Endothelial cell (in vitro differentiated cells): ENCODE results near the gene RALGAPB. TPM values are rescaled to one million over a fixed set of nuclear protein-coding genes. Genes with fewer than 3 reads are reported as not detected.

Experiments
- DNase-seq: peaks from one replicate; pipeline ENCODE4 v3.0.0; 2021; ENCODE audit warnings: low spot score
- H3K27ac Mint-ChIP-seq: one replicate; pipeline ENCODE4 v1.8.0; 2021; ENCODE audit warnings: mixed read lengths, inconsistent platforms; ENCODE audit not compliant: unreplicated experiment
- H3K27me3 Mint-ChIP-seq: one replicate; pipeline ENCODE4 v1.8.0; 2021; ENCODE audit warnings: mild to moderate bottlenecking, moderate library complexity, mixed read lengths, inconsistent platforms; ENCODE audit not compliant: unreplicated experiment
- H3K36me3 Mint-ChIP-seq: one replicate; pipeline ENCODE4 v1.8.0; 2021; ENCODE audit warnings: mild to moderate bottlenecking, low read depth, mixed read lengths, inconsistent platforms; ENCODE audit not compliant: unreplicated experiment
- H3K4me1 Mint-ChIP-seq: one replicate; pipeline ENCODE4 v1.8.0; 2021; ENCODE audit warnings: mild to moderate bottlenecking, mixed read lengths, inconsistent platforms; ENCODE audit not compliant: unreplicated experiment
- H3K4me3 Mint-ChIP-seq: one replicate; pipeline ENCODE4 v1.8.0; 2021; ENCODE audit warnings: mild to moderate bottlenecking, mixed read lengths, inconsistent platforms; ENCODE audit not compliant: unreplicated experiment
- H3K9me3 Mint-ChIP-seq: one replicate; pipeline ENCODE4 v1.8.0; 2021; ENCODE audit warnings: mixed read lengths, inconsistent platforms; ENCODE audit not compliant: unreplicated experiment
- long read RNA-seq: library from polyadenylated mRNA; unstranded; transcript quantifications from one replicate; pipeline ENCODE4 v2.0.0, GENCODE V29; 2020; ENCODE audit not compliant: unreplicated experiment
- total RNA-seq: library from RNA; stranded (reverse); fragmentation: NEBNext Ultra II Directional; extraction: Animal tissue kit (Norgen Biotek cat#: 25700); gene quantifications from one replicate; pipeline ENCODE4 v1.2.1, GENCODE V29; 2021; ENCODE audit not compliant: unreplicated experiment
- TF ChIP-seq, protein P1 (sequence below): fragments of 200-600 bp; sonication (generic); IDR thresholded peaks from one replicate; pipeline ENCODE4 v1.5.0; 2021; ENCODE audit warnings: antibody characterized with exemption; ENCODE audit not compliant: unreplicated experiment

Gene RALGAPB
- total RNA-seq: 46.0 TPM
- long read RNA-seq: 0 reads

DNA sequence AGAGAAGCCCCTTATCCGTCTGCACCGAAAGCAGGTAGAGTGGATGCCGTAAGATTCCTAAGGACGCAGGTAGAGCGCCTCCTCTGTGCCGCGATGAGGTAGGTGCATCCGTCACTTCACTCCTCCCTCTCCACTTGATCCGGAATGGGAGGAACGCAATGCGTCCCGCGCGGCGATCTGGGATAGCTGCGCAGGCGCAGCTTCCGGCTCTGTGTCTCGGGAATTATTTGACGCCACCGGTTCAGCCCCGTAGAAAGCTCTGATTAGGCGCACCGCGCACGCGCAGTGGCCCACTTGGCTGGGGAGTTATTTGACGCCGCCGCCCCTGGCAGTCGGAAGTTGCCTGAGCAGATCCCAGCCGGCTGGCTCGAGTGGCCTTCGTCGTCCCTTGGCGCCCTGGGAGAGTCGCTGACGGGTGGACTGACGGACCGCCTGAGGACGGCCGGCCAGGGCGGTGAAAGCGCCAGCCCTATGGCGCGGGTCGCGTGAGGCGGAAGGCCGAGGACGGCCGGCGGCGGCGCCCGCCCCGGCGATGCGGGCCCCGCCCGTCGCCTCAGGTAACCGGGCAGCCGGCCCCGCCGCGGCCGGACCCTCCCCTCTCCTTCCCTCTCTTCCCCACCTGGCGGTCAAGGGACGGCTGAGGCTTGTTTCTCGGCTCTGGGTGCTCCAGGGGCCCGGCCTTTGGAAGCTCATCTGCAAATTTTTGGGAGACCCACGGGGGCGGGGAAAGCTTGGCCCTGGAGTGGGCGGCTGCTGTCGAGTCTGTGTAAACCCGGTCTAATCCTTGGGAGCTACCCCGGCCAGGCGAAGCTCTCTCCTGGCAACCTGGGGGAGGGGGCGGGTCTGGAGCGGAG, at the start of gene RALGAPB:
Gene RALGAPB, plus strand, starts transcription at position 331 of the 854 bp plus-strand sequence. CDS start 15,590 bp downstream, outside the sequence.
- H3K9me3 Mint-ChIP-seq: no peaks in the 10 kb centered on the region
- H3K36me3 Mint-ChIP-seq: no peaks in the 10 kb centered on the region
- H3K4me1 Mint-ChIP-seq: peaks cover 25% of the 10 kb centered on the region
- peak; percentile 99 for DNase-seq
- TF ChIP-seq, protein P1, sequence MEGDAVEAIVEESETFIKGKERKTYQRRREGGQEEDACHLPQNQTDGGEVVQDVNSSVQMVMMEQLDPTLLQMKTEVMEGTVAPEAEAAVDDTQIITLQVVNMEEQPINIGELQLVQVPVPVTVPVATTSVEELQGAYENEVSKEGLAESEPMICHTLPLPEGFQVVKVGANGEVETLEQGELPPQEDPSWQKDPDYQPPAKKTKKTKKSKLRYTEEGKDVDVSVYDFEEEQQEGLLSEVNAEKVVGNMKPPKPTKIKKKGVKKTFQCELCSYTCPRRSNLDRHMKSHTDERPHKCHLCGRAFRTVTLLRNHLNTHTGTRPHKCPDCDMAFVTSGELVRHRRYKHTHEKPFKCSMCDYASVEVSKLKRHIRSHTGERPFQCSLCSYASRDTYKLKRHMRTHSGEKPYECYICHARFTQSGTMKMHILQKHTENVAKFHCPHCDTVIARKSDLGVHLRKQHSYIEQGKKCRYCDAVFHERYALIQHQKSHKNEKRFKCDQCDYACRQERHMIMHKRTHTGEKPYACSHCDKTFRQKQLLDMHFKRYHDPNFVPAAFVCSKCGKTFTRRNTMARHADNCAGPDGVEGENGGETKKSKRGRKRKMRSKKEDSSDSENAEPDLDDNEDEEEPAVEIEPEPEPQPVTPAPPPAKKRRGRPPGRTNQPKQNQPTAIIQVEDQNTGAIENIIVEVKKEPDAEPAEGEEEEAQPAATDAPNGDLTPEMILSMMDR: peak; percentile 19
- H3K27ac Mint-ChIP-seq: peak within 1 kb of the TSS; percentile 69
- H3K27me3 Mint-ChIP-seq: no peaks in the 10 kb centered on the region
- peak within 1 kb of the TSS; percentile 94 for H3K4me3 Mint-ChIP-seq

DNA sequence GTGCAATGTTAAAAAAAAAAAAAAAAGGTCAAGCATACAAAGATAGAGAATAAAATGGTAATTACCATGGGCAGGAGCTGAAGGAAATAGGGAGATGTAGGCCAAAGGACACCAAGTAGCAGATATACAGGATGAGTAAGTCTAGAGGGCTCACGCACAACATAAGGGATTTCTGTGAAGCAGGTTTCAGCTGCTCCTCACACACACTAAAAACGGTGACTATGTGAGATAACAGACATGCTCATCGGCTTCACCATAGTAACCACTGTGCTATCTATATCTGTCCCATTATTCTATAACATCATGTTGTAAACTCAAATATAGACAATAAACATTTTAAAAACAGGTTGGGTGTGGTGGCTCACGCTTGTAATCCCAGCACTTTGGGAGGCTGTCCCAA, 49.1 kb upstream of the RALGAPB start:
- Mint-ChIP-seq H3K27me3 (peaks cover 2% of the 10 kb centered on the region), H3K4me1 (no peaks in the 10 kb centered on the region), H3K4me3 (peak overlapping the region; percentile 42), H3K9me3 (no peaks in the 10 kb centered on the region), H3K27ac (no peak overlapping the region), H3K36me3 (peaks cover 56% of the 10 kb centered on the region)
- DNase-seq: no peak
- TF ChIP-seq, protein P1: no peak

GRCh38 chr20:38424401-38424800, 48.2 kb upstream of the RALGAPB start:
- Mint-ChIP-seq H3K27me3 (peaks cover 4% of the 10 kb centered on the region), H3K27ac (no peak overlapping the region), H3K36me3 (peaks cover 64% of the 10 kb centered on the region), H3K4me3 (no peak overlapping the region), H3K9me3 (no peaks in the 10 kb centered on the region), H3K4me1 (no peaks in the 10 kb centered on the region)
- DNase-seq: no peak
- TF ChIP-seq, protein P1: no peak

DNA sequence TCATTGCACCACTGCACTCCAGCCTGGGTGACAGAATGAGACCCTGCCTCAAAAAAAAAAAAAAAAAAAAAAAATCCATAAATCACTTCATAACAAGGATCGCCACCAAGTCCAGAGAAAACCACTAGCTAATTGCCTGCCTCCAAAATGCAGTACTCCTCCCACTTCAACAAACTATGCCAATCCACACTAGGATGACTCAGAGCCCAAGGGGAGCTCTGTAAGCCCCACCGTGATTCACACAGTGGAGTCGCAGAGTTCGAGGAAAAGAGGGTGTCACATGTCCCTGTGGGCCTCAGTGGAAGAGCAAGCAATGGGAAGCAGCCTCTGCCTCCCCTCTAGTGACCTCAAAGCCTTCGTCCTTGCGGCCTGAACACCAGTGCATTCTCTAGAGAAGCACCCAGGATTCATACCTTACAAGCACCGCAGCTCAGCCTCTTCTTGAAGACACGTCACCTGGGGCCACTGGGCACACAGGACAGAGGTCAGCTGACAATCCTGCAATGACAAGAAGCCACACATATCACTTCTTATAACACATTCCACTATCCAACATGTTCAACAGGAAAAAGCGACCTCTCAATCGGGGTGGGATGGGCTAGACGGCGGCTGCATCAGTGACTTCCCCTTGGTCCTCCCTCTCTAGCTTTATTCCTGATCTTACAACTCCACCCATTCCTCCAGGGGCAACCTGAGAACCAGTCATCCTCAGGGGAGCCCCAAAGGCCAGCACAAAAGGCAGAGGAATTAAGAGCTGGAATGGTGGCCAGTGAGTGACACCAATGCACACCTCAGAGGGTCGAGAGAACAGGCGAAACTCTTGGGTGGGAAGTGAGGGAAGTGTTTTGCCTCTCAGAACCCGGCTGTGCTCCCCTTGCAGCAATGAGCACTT, 46.4 kb upstream of the RALGAPB start:
- Mint-ChIP-seq H3K9me3 (no peaks in the 10 kb centered on the region), H3K36me3 (peaks cover 64% of the 10 kb centered on the region), H3K4me1 (peaks cover 2% of the 10 kb centered on the region), H3K27ac (no peak overlapping the region), H3K4me3 (no peak overlapping the region), H3K27me3 (peaks cover 4% of the 10 kb centered on the region)
- TF ChIP-seq, protein P1: no peak
- DNase-seq: no peak
